ENCODE data around the gene RNF149. TPM values are rescaled to one million over a fixed set of nuclear protein-coding genes. Genes with fewer than 3 reads are reported as not detected.

RNF149 gene
- total and polyA plus RNA-seq, 2 experiments from 2014 or later, result 38.8 to 47.6 TPM

DNA sequence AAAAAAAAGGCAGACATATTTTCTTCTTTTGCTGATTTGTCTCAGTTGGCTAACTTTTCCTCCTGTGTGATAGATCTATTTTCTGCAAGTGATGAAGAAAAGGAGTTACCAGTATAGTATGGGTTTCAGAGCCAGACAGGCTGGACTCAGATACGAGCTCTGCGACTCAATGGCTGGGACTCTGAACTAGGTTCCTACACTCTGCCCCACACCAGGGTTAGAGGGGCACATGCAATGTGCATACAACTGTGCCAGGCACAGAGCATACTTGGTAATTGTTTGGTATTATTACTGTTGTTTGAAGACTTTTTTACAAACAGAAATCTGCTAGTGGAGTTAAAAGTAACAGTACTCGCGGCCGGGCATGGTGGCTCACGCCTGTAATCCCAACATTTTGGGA lies 21.8 kb downstream of the RNF149 start (continued):
- TF ChIP-seq, protein P1, sequence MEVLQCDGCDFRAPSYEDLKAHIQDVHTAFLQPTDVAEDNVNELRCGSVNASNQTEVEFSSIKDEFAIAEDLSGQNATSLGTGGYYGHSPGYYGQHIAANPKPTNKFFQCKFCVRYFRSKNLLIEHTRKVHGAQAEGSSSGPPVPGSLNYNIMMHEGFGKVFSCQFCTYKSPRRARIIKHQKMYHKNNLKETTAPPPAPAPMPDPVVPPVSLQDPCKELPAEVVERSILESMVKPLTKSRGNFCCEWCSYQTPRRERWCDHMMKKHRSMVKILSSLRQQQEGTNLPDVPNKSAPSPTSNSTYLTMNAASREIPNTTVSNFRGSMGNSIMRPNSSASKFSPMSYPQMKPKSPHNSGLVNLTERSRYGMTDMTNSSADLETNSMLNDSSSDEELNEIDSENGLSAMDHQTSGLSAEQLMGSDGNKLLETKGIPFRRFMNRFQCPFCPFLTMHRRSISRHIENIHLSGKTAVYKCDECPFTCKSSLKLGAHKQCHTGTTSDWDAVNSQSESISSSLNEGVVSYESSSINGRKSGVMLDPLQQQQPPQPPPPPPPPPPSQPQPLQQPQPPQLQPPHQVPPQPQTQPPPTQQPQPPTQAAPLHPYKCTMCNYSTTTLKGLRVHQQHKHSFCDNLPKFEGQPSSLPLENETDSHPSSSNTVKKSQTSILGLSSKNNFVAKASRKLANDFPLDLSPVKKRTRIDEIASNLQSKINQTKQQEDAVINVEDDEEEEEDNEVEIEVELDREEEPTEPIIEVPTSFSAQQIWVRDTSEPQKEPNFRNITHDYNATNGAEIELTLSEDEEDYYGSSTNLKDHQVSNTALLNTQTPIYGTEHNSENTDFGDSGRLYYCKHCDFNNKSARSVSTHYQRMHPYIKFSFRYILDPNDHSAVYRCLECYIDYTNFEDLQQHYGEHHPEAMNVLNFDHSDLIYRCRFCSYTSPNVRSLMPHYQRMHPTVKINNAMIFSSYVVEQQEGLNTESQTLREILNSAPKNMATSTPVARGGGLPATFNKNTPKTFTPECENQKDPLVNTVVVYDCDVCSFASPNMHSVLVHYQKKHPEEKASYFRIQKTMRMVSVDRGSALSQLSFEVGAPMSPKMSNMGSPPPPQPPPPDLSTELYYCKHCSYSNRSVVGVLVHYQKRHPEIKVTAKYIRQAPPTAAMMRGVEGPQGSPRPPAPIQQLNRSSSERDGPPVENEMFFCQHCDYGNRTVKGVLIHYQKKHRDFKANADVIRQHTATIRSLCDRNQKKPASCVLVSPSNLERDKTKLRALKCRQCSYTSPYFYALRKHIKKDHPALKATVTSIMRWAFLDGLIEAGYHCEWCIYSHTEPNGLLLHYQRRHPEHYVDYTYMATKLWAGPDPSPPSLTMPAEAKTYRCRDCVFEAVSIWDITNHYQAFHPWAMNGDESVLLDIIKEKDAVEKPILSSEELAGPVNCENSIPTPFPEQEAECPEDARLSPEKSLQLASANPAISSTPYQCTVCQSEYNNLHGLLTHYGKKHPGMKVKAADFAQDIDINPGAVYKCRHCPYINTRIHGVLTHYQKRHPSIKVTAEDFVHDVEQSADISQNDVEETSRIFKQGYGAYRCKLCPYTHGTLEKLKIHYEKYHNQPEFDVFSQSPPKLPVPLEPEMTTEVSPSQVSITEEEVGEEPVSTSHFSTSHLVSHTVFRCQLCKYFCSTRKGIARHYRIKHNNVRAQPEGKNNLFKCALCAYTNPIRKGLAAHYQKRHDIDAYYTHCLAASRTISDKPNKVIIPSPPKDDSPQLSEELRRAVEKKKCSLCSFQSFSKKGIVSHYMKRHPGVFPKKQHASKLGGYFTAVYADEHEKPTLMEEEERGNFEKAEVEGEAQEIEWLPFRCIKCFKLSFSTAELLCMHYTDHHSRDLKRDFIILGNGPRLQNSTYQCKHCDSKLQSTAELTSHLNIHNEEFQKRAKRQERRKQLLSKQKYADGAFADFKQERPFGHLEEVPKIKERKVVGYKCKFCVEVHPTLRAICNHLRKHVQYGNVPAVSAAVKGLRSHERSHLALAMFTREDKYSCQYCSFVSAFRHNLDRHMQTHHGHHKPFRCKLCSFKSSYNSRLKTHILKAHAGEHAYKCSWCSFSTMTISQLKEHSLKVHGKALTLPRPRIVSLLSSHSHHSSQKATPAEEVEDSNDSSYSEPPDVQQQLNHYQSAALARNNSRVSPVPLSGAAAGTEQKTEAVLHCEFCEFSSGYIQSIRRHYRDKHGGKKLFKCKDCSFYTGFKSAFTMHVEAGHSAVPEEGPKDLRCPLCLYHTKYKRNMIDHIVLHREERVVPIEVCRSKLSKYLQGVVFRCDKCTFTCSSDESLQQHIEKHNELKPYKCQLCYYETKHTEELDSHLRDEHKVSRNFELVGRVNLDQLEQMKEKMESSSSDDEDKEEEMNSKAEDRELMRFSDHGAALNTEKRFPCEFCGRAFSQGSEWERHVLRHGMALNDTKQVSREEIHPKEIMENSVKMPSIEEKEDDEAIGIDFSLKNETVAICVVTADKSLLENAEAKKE (CRISPR knock-in tag; IDR thresholded peaks at IDR 0.05), result no peak
- TF ChIP-seq NANOG (IDR thresholded peaks at IDR 0.05; ENCODE audit: borderline replicate concordance), result no peak
- TF ChIP-seq, protein P2, sequence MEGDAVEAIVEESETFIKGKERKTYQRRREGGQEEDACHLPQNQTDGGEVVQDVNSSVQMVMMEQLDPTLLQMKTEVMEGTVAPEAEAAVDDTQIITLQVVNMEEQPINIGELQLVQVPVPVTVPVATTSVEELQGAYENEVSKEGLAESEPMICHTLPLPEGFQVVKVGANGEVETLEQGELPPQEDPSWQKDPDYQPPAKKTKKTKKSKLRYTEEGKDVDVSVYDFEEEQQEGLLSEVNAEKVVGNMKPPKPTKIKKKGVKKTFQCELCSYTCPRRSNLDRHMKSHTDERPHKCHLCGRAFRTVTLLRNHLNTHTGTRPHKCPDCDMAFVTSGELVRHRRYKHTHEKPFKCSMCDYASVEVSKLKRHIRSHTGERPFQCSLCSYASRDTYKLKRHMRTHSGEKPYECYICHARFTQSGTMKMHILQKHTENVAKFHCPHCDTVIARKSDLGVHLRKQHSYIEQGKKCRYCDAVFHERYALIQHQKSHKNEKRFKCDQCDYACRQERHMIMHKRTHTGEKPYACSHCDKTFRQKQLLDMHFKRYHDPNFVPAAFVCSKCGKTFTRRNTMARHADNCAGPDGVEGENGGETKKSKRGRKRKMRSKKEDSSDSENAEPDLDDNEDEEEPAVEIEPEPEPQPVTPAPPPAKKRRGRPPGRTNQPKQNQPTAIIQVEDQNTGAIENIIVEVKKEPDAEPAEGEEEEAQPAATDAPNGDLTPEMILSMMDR (conservative IDR thresholded peaks at IDR 0.05; ENCODE audit: low read depth in 2 of 2), result no peak
- TF ChIP-seq CREB1 (CRISPR knock-in tag; IDR thresholded peaks at IDR 0.05; ENCODE audit: low read depth), result no peak
- no peak for TF ChIP-seq ZNF114 (CRISPR knock-in tag; IDR thresholded peaks at IDR 0.05)
- no peak for TF ChIP-seq ZNF331 (CRISPR knock-in tag; IDR thresholded peaks at IDR 0.05; ENCODE audit: low read depth)
- no peak for TF ChIP-seq EZH2 (IDR thresholded peaks at IDR 0.05; ENCODE audit: low read depth, unreplicated experiment)
- TF ChIP-seq EZH2phosphoT487 (IDR thresholded peaks at IDR 0.05; ENCODE audit: unreplicated experiment), result no peak
- no peak for TF ChIP-seq JUNB (IDR thresholded peaks at IDR 0.05; ENCODE audit: unreplicated experiment)
